Heart left ventricle (tissue), 16 donors: ENCODE measurements around the gene MIER1. TPM values are rescaled to one million over a fixed set of nuclear protein-coding genes. Genes with fewer than 3 reads are reported as not detected.

Source experiments
- ATAC-seq, 4 donors: fragments of 200-7000 bp; cut with Tn5 transposase; one replicate each; pipeline ENCODE4 v1.9.1; 2020 to 2022; ENCODE audit warnings: moderate library complexity in 4 of 4, mild to moderate bottlenecking in 3 of 4, moderate number of reproducible peaks in 1 of 4
- DNase-seq, 5 donors: peaks; one replicate each; pipeline ENCODE4 v3.0.0-alpha.2; 2020
- H3K27ac ChIP-seq, 12 donors: fragments of 200-600 bp; sonication (generic) in 4 of 12; one replicate each; pipeline versions ENCODE4 v1.5.0 to v1.8.0; 2016 to 2022; ENCODE audit warnings: mild to moderate bottlenecking in 2 of 12
- H3K27me3 ChIP-seq, 9 donors: fragments of 200-600 bp; sonication (generic) in 2 of 9; one replicate each; pipeline versions ENCODE4 v1.5.1 to v1.8.0; 2016 to 2022; ENCODE audit warnings: mild to moderate bottlenecking in 3 of 9
- H3K36me3 ChIP-seq, 9 donors: fragments of 200-600 bp; sonication (generic) in 2 of 9; one replicate each; pipeline versions ENCODE4 v1.5.0 to v1.8.0; 2018 to 2022; ENCODE audit warnings: mild to moderate bottlenecking in 2 of 9
- H3K4me1 ChIP-seq, 12 donors: fragments of 200-600 bp; sonication (generic) in 4 of 12; one replicate each; pipeline versions ENCODE4 v1.5.0 to v1.8.0; 2016 to 2022; ENCODE audit warnings: mild to moderate bottlenecking in 3 of 12
- H3K4me3 ChIP-seq, 12 donors: fragments of 200-600 bp; sonication (generic) in 4 of 12; one replicate each; pipeline versions ENCODE4 v1.5.0 to v1.8.0; 2017 to 2022; ENCODE audit warnings: mild to moderate bottlenecking in 9 of 12, moderate library complexity in 4 of 12
- H3K9me3 ChIP-seq, 12 donors: fragments of 200-600 bp; sonication (generic) in 4 of 12; one replicate each; pipeline versions ENCODE4 v1.5.0 to v1.8.0; 2016 to 2022; ENCODE audit warnings: mild to moderate bottlenecking in 1 of 12
- CTCF ChIP-seq, 12 donors: fragments of 200-600 bp; sonication (generic) in 4 of 12; IDR thresholded peaks; one replicate each; pipeline versions ENCODE4 v1.5.0 to v1.8.0; 2018 to 2022; ENCODE audit warnings: antibody characterized with exemption in 12 of 12, mild to moderate bottlenecking in 5 of 12
- POLR2A ChIP-seq, 2 donors: fragments of 450-650 bp; IDR thresholded peaks; one replicate each; pipeline ENCODE4 v1.6.1; 2017; ENCODE audit warnings: antibody characterized with exemption in 2 of 2, mild to moderate bottlenecking in 2 of 2, moderate library complexity in 2 of 2
- whole genome bisulfite sequencing, 4 donors: extraction: QIAGEN DNeasy Blood & Tissue Kit in 2 of 4; methylation state at CpG; one replicate each; pipeline versions ENCODE4 v1.1.5 to v1.1.7; 2013 to 2018; 5-methylcytosine and 5-hydroxymethylcytosine counted together
- intact Hi-C, 10 donors: fragments of 100-400 bp; cut with DNase I; formaldehyde crosslinking; loops; one replicate each; pipeline versions ENCODE4 v1.11.1 to v1.14.2; 2022
- polyA plus RNA-seq, 2 donors: library from polyadenylated mRNA; stranded (reverse); fragments of 200-250 nt; gene quantifications; one replicate each; pipeline ENCODE4 v1.2.3, GENCODE V29; 2013
- total RNA-seq, 9 donors: library from RNA; depleted of rRNA in 2 of 9; stranded (reverse); fragments of >200 nt in 2 of 9; fragmentation: NEBNext Ultra II Directional in 3 of 9; extraction: Animal tissue kit (Norgen Biotek cat#: 25700) in 3 of 9; gene quantifications; one replicate each; pipeline versions ENCODE4 v1.1.0 to v1.2.4, GENCODE V29; 2016 to 2023
- donor health status: ischemic (EF 13 %, LVEDD 7.1; RV severe dilation, severe dysfunction).
- donor health status: healthy with polysubstance abuse.
- donor health status: DM: no; HTN: yes; CAD: no.
- donor health status: DM: no; HTN: no; CAD: no.
- donor health status: ischemic (EF 25% LVEDD 6.9; RV normal size, moderate dysfunction).
- donor health status: ischemic (EF 25% LVEDD 5.7; RV mildly dilated, moderate dysfunction).
- donor health status: healthy.
- donor health status: DM: yes; HTN: yes; CAD: no.
- donor health status: ischemic (EF 35%, LVEDD 5.7; RV mildly dilated, moderate dysfunction).
- donor health status: nonischemic (EF 11% LVEDD 7.7; RV severe dilation, severe dysfunction).
- donor health status: DM: yes; HTN: yes; CAD: no.
- donor health status: PGD.
- donor health status: ischemic (EF 29% LVEDD 5.4; RV normal size, mild dysfunction).
- donor health status: nonischemic (EF 23%, LVEDD 6.1; RV moderate dilation, normal function).

Gene MIER1
- total and polyA plus RNA-seq, 11 donors: 7.3 to 23.8 (median 18.7) TPM

- no peak for DNase-seq
- TF ChIP-seq CTCF (IDR thresholded peaks at IDR 0.05): no peak
- TF ChIP-seq POLR2A (IDR thresholded peaks at IDR 0.05): no peak
- ATAC-seq: no peak
- WGBS, 4 donors: 31 to 38% (median 37%) methylated on average over 9 of the region's 9 CpGs
- peak overlapping the region; percentile 61 to 93 (median 76) for H3K4me3 ChIP-seq
- peak overlapping the region; percentile 82 to 96 (median 92) for H3K27ac ChIP-seq
- peaks cover 0 to 7% (median 0%) of the 10 kb centered on the region in 9 donors for H3K36me3 ChIP-seq
- peaks cover 3 to 40% (median 27%) of the 10 kb centered on the region in 12 donors for H3K4me1 ChIP-seq
- intact Hi-C loops: loop anchor here in 4 of 10 donors (5.0 to 10.0 kb wide), 4 partner anchors 126 to 671 kb away; partner anchors contain the start of genes SLC35D1 (in 2 of the 4) and SERBP1 (in 1 of the 4)
- H3K27me3 ChIP-seq: no peaks in the 10 kb centered on the region
- H3K9me3 ChIP-seq: no peaks in the 10 kb centered on the region
Measured at GRCh38 chr1:66925944-66926343, 1.2 kb downstream of the MIER1 start.

- no peak for ATAC-seq
- H3K9me3 ChIP-seq: no peaks in the 10 kb centered on the region
- no peaks in the 10 kb centered on the region for H3K27me3 ChIP-seq
- no peak for DNase-seq
- no peak overlapping the region for H3K27ac ChIP-seq
- H3K4me1 ChIP-seq: peaks cover 6 to 56% (median 42%) of the 10 kb centered on the region in 12 donors
- H3K36me3 ChIP-seq: peaks cover 0 to 7% (median 0%) of the 10 kb centered on the region in 9 donors
- intact Hi-C loops: loop anchor here in 4 of 10 donors (5.0 to 10.0 kb wide), 4 partner anchors 125 to 673 kb away; partner anchors contain the start of genes SLC35D1 (in 2 of the 4) and SERBP1 (in 1 of the 4)
- no peak overlapping the region for H3K4me3 ChIP-seq
- TF ChIP-seq CTCF (IDR thresholded peaks at IDR 0.05) (no peak), POLR2A (IDR thresholded peaks at IDR 0.05) (no peak)
Measured at GRCh38 chr1:66927528-66927927, 2.7 kb downstream of the MIER1 start.

GRCh38 chr1:66929146-66929688 is 4.4 kb downstream of the MIER1 start:
- DNase-seq: no peak
- Histone ChIP-seq H3K4me1 (peaks cover 6 to 62% (median 45%) of the 10 kb centered on the region in 12 donors), H3K4me3 (peak overlapping the region in 11 of 12 donors; percentile 68 to 86 (median 77)), H3K36me3 (peaks cover 0 to 7% (median 0%) of the 10 kb centered on the region in 9 donors), H3K27me3 (no peaks in the 10 kb centered on the region), H3K9me3 (no peaks in the 10 kb centered on the region), H3K27ac (peak overlapping the region in 11 of 12 donors; percentile 89 to 98 (median 93))
- TF ChIP-seq POLR2A (IDR thresholded peaks at IDR 0.05) (no peak), CTCF (IDR thresholded peaks at IDR 0.05) (no peak)
- no peak for ATAC-seq
- intact Hi-C loops: loop anchor here in 4 of 10 donors (5.0 to 10.0 kb wide), 4 partner anchors 123 to 674 kb away; partner anchors contain the start of genes SLC35D1 (in 2 of the 4) and SERBP1 (in 1 of the 4)
- 48 to 60% (median 55%) methylated on average over 3 of the region's 3 CpGs for WGBS, 4 donors

GRCh38 chr1:66929691-66929998 is 4.9 kb downstream of the MIER1 start:
- TF ChIP-seq POLR2A (IDR thresholded peaks at IDR 0.05) (no peak), CTCF (IDR thresholded peaks at IDR 0.05) (no peak)
- no peak for ATAC-seq
- no peak for DNase-seq
- H3K27ac ChIP-seq: peak overlapping the region; percentile 86 to 98 (median 93)
- peaks cover 0 to 7% (median 0%) of the 10 kb centered on the region in 9 donors for H3K36me3 ChIP-seq
- intact Hi-C loops: loop anchor here in 4 of 10 donors (5.0 to 10.0 kb wide), 4 partner anchors 123 to 675 kb away; partner anchors contain the start of genes SLC35D1 (in 2 of the 4) and SERBP1 (in 1 of the 4)
- 13 to 22% (median 18%) methylated on average over 9 of the region's 9 CpGs for WGBS, 4 donors
- peak overlapping the region; percentile 68 to 86 (median 76) for H3K4me3 ChIP-seq
- no peaks in the 10 kb centered on the region for H3K27me3 ChIP-seq
- no peaks in the 10 kb centered on the region for H3K9me3 ChIP-seq
- peaks cover 6 to 67% (median 49%) of the 10 kb centered on the region in 12 donors for H3K4me1 ChIP-seq
